ENCODE data around the gene C8A. TPM values are rescaled to one million over a fixed set of nuclear protein-coding genes. Genes with fewer than 3 reads are reported as not detected.

Gene C8A
- total and polyA plus RNA-seq, 2 of the 13 experiments (the other 11 are each of a cell fraction or from before 2014, with no cell fraction given): 10.5 to 15.0 TPM

DNA sequence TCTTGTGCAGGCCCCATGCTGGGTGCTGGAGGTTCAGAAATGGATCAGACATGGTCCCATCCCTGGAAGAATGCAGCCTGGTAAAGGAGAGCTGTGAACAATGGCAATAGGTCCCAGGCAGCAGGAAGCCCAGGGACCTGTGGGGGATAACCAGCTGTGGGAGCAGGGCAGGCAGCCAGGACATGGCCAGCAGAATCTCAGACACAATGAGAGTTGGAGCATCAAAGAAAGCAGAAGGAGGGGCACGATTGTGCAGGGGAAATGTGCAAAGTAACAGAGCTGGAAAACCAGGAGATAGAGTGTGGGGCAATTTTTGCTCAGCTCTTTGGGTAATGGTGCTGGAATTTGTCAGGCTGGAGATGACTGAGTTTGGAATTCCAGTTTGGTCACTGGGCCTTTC lies 66.9 kb downstream of the C8A start:
- CTCF ChIA-PET (ENCODE audit: low intra/inter-chr PET ratio, low total read pairs): no interaction called here
- peak; percentile 32; the same call in 2 of the 3 replicates for ATAC-seq
- no peaks in the 10 kb centered on the region for H3K79me2 ChIP-seq (ENCODE audit: insufficient read depth, low read length)

DNA sequence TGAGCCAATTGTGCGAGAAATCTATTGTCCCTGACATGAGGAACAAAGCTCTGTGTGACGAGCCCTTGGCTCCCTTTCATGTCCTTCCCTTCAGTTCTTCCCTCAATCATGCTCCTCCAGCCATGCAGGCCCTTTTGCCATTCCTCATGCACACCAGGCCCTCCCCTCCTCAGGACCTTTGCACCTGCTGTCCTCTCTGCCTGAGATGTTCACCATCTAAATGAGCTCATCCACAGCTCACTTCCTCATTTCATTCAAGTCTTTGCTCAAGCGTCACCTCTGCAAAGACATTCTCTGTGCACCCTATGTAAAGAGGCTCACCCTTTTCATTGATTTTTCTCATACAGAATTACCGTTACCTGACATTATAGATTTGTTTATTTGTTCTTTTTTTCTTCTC lies 67.5 kb downstream of the C8A start:
- TF ChIP-seq KDM1A (CRISPR knock-in tag; IDR thresholded peaks at IDR 0.05): peak; percentile 65
- TF ChIP-seq ARID2 (CRISPR knock-in tag; IDR thresholded peaks at IDR 0.05; ENCODE audit: borderline replicate concordance): no peak
- peak; percentile 47; the same call in 1 of the 2 replicates for TF ChIP-seq KAT2B (IDR thresholded peaks at IDR 0.05; ENCODE audit: borderline replicate concordance, low read depth, low read length)
- TF ChIP-seq ZMYM3 (CRISPR knock-in tag; IDR thresholded peaks at IDR 0.05): peak; percentile 62
- TF ChIP-seq ZNF788 (CRISPR knock-in tag; IDR thresholded peaks at IDR 0.05; ENCODE audit: borderline replicate concordance): no peak
- TF ChIP-seq PBX3 (CRISPR knock-in tag; IDR thresholded peaks at IDR 0.05; ENCODE audit: borderline replicate concordance): no peak
- in situ Hi-C loops (cut with HindIII; ENCODE audit: extremely low pct_ligation_motif_present, low pct_unique_long_range_greater_than_20kb) (no loop called here), intact Hi-C loops (cut with micrococcal nuclease; ENCODE audit: unreplicated experiment) (no loop called here)
- FAIRE-seq: no peak
- Histone ChIP-seq H3K27ac (ENCODE audit: extremely low read length, insufficient read depth, low read length) (peak overlapping the region; percentile 32), H2AFZ (ENCODE audit: low read length) (no peak overlapping the region), H3K36me3 (replicated peaks in 1 of 2; ENCODE audit: control insufficient read depth in 1 of 2, insufficient read depth in 2 of 2, low read length in 2 of 2) (no peaks in the 10 kb centered on the region), H3K4me2 (ENCODE audit: low read depth, low read length) (no peak overlapping the region), H3K79me2 (ENCODE audit: insufficient read depth, low read length) (no peaks in the 10 kb centered on the region), H3K4me1 (ENCODE audit: insufficient read depth, low read length) (peaks cover 75% of the 10 kb centered on the region), H3K9ac (ENCODE audit: insufficient read depth, low read depth, low read length) (no peak overlapping the region), H3K4me3 (replicated peaks in 1 of 3; ENCODE audit: insufficient read depth in 1 of 3, low read depth in 2 of 3, low read length in 3 of 3) (no peak overlapping the region), H4K20me1 (ENCODE audit: insufficient read depth, low read length) (no peaks in the 10 kb centered on the region), H3K27me3 (ENCODE audit: control insufficient read depth in 1 of 2, insufficient read depth in 2 of 2, low read length in 2 of 2) (no peaks in the 10 kb centered on the region), H3K9me3 (ENCODE audit: low read length) (no peaks in the 10 kb centered on the region)
- 82% methylated on average over 4 of the region's 4 CpGs for WGBS (ENCODE audit: low lambda C conversion rate)
- DNase-seq (ENCODE audit: low spot score): no peak
- ChIA-PET CTCF (ENCODE audit: low intra/inter-chr PET ratio, low total read pairs) (no interaction called here), POLR2A (interaction anchor here (1.7 to 2.5 kb wide), 5 partner anchors 11 to 67 kb away, joined by 6 to 21 read pairs (median 8); partner anchors contain the start of genes C8A and C8B)
- ATAC-seq: no peak
- BruUV-seq (replicated peaks): no TSS peak

More for the DNA sequence above, 66.9 kb downstream of the C8A start:
- H3K36me3 ChIP-seq (replicated peaks in 1 of 2; ENCODE audit: control insufficient read depth in 1 of 2, insufficient read depth in 2 of 2, low read length in 2 of 2): no peaks in the 10 kb centered on the region
- H3K9ac ChIP-seq (ENCODE audit: insufficient read depth, low read depth, low read length): no peak overlapping the region
- 35% methylated on average over 1 of the region's 1 CpG for WGBS (ENCODE audit: low lambda C conversion rate)
- H3K27me3 ChIP-seq (ENCODE audit: control insufficient read depth in 1 of 2, insufficient read depth in 2 of 2, low read length in 2 of 2): no peaks in the 10 kb centered on the region
- no peak overlapping the region for H2AFZ ChIP-seq (ENCODE audit: low read length)
- POLR2A ChIA-PET: interaction anchor here (1.7 to 2.5 kb wide), 5 partner anchors 10 to 67 kb away, joined by 6 to 21 read pairs (median 8); partner anchors contain the start of genes C8A and C8B
- H3K4me1 ChIP-seq (ENCODE audit: insufficient read depth, low read length): peaks cover 81% of the 10 kb centered on the region
- no peak for FAIRE-seq
- intact Hi-C loops (cut with micrococcal nuclease; ENCODE audit: unreplicated experiment) (no loop called here), in situ Hi-C loops (cut with HindIII; ENCODE audit: extremely low pct_ligation_motif_present, low pct_unique_long_range_greater_than_20kb) (no loop called here)
- peak overlapping the region; percentile 32 for H3K27ac ChIP-seq (ENCODE audit: extremely low read length, insufficient read depth, low read length)
- DNase-seq (ENCODE audit: low spot score): peak; percentile 19
- H3K4me2 ChIP-seq (ENCODE audit: low read depth, low read length): no peak overlapping the region
- TF ChIP-seq HMG20A (CRISPR knock-in tag; IDR thresholded peaks at IDR 0.05; ENCODE audit: borderline replicate concordance) (peak; percentile 18; the same call in 1 of the 2 replicates), GZF1 (CRISPR knock-in tag; IDR thresholded peaks at IDR 0.05) (no peak), RARA (CRISPR knock-in tag; IDR thresholded peaks at IDR 0.05) (no peak), SOX13 (IDR thresholded peaks at IDR 0.05) (no peak), SOX13 (CRISPR knock-in tag; conservative IDR thresholded peaks at IDR 0.05 in 1 of 2, IDR thresholded peaks at IDR 0.05 in 1 of 2) (0 out of 4 replicates have a peak, but pooled peaks of 1 of the 2 experiments have one; percentile 32)
- no peaks in the 10 kb centered on the region for H4K20me1 ChIP-seq (ENCODE audit: insufficient read depth, low read length)
- no peaks in the 10 kb centered on the region for H3K9me3 ChIP-seq (ENCODE audit: low read length)
- H3K4me3 ChIP-seq (replicated peaks in 1 of 3; ENCODE audit: insufficient read depth in 1 of 3, low read depth in 2 of 3, low read length in 3 of 3): no peak overlapping the region
- no TSS peak for BruUV-seq (replicated peaks)

Measured in HepG2 (cell line).